PC-3 (cell line): Measurements from ENCODE around the gene EFCAB14.
"Not testable (repeated sequence)": the region's sequence is repeated elsewhere in the genome, so short reads cannot be mapped to it uniquely, and the experiment has no call there.

Experiments
- EZH2phosphoT487 ChIP-seq: fragments of 300-600 bp; sonication (generic); IDR thresholded peaks from 2 replicates; pipeline ENCODE4 v1.6.1; 2018; ENCODE audit warnings: mild to moderate bottlenecking, antibody characterized with exemption, low read length, borderline replicate concordance
- TF ChIP-seq, protein P1 (sequence below): fragments of 300-600 bp; sonication (generic); conservative IDR thresholded peaks from 2 replicates; pipeline ENCODE4 v1.5.1; 2017; ENCODE audit warnings: antibody characterized with exemption, low read depth, mild to moderate bottlenecking, low read length

DNA sequence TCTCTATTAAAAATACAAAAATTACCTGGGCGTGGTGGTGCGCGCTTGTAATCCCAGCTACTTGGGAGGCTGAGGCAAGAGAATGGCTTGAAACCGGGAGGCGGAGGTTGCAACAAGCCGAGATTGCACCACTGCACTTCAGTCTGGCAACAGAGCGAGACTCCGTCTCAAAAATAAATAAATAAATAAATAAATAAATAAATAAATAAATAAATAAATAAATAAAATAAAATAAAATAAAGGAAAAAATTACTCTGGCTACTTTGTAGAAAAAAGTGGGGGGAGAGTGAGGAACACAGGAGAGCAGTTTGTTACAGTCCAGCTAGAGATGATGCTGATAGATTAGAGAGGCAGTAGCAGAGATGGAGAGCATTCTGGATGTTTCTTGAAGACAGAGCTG, 1.4 kb upstream of the EFCAB14 start:
- TF ChIP-seq, protein P1, sequence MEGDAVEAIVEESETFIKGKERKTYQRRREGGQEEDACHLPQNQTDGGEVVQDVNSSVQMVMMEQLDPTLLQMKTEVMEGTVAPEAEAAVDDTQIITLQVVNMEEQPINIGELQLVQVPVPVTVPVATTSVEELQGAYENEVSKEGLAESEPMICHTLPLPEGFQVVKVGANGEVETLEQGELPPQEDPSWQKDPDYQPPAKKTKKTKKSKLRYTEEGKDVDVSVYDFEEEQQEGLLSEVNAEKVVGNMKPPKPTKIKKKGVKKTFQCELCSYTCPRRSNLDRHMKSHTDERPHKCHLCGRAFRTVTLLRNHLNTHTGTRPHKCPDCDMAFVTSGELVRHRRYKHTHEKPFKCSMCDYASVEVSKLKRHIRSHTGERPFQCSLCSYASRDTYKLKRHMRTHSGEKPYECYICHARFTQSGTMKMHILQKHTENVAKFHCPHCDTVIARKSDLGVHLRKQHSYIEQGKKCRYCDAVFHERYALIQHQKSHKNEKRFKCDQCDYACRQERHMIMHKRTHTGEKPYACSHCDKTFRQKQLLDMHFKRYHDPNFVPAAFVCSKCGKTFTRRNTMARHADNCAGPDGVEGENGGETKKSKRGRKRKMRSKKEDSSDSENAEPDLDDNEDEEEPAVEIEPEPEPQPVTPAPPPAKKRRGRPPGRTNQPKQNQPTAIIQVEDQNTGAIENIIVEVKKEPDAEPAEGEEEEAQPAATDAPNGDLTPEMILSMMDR, result not testable (repeated sequence)
- TF ChIP-seq EZH2phosphoT487, result not testable (repeated sequence)
